Measurements from ENCODE around the gene SMPD2. TPM values are rescaled to one million over a fixed set of nuclear protein-coding genes. Genes with fewer than 3 reads are reported as not detected.

The SMPD2 gene
- total RNA-seq, 2 donors from 2014 or later: 8.0 to 9.7 TPM

GRCh38 chr6:109436041-109436440 is 4.5 kb upstream of the SMPD2 start:
- H3K27me3 Mint-ChIP-seq: no peaks in the 10 kb centered on the region
- H3K36me3 Mint-ChIP-seq (ENCODE audit: low read depth): no peaks in the 10 kb centered on the region
- H3K27ac Mint-ChIP-seq: no peak overlapping the region
- no peaks in the 10 kb centered on the region for H3K9me3 Mint-ChIP-seq
- no peaks in the 10 kb centered on the region for H3K4me1 Mint-ChIP-seq
- H3K4me3 Mint-ChIP-seq: no peak overlapping the region
- no peak for ATAC-seq (replicated peaks)

DNA sequence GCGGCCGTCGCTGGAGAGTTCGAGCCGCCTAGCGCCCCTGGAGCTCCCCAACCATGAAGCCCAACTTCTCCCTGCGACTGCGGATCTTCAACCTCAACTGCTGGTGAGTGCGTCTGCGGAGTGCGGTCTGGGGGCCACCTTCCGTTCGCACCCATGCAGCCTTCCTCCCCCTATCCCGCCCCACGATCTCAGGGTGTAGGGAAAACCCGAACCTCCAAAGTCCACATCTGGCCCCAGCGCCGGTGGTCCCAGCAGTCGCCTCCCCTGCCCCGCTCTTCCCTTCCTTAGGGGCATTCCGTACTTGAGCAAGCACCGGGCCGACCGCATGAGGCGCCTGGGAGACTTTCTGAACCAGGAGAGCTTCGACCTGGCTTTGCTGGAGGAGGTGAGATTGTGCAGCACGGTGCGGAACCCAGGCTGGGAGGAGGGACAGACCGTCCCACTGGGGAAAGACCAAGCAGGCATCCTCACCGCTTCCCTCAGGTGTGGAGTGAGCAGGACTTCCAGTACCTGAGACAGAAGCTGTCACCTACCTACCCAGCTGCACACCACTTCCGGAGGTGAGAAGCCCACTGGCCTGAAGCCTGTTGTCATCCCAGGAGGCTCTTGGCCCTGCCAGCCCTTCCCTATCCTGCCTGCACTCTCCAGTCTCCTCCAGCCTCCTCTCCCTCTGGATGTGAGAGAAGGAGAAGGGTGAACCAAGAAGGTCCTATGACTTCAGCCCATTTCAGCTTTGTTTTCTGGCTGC is 719 bp downstream of the SMPD2 start:
- peaks cover 12% of the 10 kb centered on the region for H3K4me1 Mint-ChIP-seq
- peak overlapping the region; percentile 92 for H3K4me3 Mint-ChIP-seq
- H3K36me3 Mint-ChIP-seq (ENCODE audit: low read depth): peaks cover 36% of the 10 kb centered on the region
- peak overlapping the region; percentile 90 for H3K27ac Mint-ChIP-seq
- H3K27me3 Mint-ChIP-seq: no peaks in the 10 kb centered on the region
- H3K9me3 Mint-ChIP-seq: no peaks in the 10 kb centered on the region
- peak; percentile 33 for ATAC-seq (replicated peaks)

- H3K4me1 Mint-ChIP-seq: peaks cover 15% of the 10 kb centered on the region
- ATAC-seq (replicated peaks): no peak
- H3K4me3 Mint-ChIP-seq: peak overlapping the region; percentile 92
- H3K9me3 Mint-ChIP-seq: no peaks in the 10 kb centered on the region
- peaks cover 42% of the 10 kb centered on the region for H3K36me3 Mint-ChIP-seq (ENCODE audit: low read depth)
- no peaks in the 10 kb centered on the region for H3K27me3 Mint-ChIP-seq
- peak overlapping the region; percentile 48 for H3K27ac Mint-ChIP-seq
Measured at GRCh38 chr6:109442393-109442924, 1.9 kb downstream of the SMPD2 start.

DNA sequence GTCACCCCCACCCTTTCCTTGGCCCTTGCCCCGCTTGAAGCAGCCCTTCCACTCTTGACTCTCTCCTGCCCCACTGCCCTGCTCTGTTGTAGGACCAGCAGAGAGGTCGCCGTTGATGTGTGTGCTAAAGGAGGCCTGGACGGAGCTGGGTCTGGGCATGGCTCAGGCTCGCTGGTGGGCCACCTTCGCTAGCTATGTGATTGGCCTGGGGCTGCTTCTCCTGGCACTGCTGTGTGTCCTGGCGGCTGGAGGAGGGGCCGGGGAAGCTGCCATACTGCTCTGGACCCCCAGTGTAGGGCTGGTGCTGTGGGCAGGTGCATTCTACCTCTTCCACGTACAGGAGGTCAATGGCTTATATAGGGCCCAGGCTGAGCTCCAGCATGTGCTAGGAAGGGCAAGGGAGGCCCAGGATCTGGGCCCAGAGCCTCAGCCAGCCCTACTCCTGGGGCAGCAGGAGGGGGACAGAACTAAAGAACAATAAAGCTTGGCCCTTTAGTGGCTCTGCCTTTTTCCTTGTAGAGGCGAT is 3.0 kb downstream of the SMPD2 start:
- H3K4me3 Mint-ChIP-seq: no peak overlapping the region
- no peak for ATAC-seq (replicated peaks)
- peaks cover 21% of the 10 kb centered on the region for H3K4me1 Mint-ChIP-seq
- no peaks in the 10 kb centered on the region for H3K27me3 Mint-ChIP-seq
- no peak overlapping the region for H3K27ac Mint-ChIP-seq
- H3K9me3 Mint-ChIP-seq: no peaks in the 10 kb centered on the region
- peaks cover 42% of the 10 kb centered on the region for H3K36me3 Mint-ChIP-seq (ENCODE audit: low read depth)

- Mint-ChIP-seq H3K4me1 (peaks cover 30% of the 10 kb centered on the region), H3K4me3 (no peak overlapping the region), H3K27ac (peak overlapping the region; percentile 75), H3K36me3 (ENCODE audit: low read depth) (peaks cover 49% of the 10 kb centered on the region), H3K27me3 (no peaks in the 10 kb centered on the region), H3K9me3 (no peaks in the 10 kb centered on the region)
- ATAC-seq (replicated peaks): no peak
Measured at GRCh38 chr6:109445382-109445781, 4.9 kb downstream of the SMPD2 start.

GRCh38 chr6:109446072-109446471 is 5.5 kb downstream of the SMPD2 start:
- Mint-ChIP-seq H3K36me3 (ENCODE audit: low read depth) (peaks cover 55% of the 10 kb centered on the region), H3K27ac (peak overlapping the region; percentile 32), H3K4me1 (peaks cover 35% of the 10 kb centered on the region), H3K27me3 (no peaks in the 10 kb centered on the region), H3K4me3 (no peak overlapping the region), H3K9me3 (no peaks in the 10 kb centered on the region)
- ATAC-seq (replicated peaks): no peak

DNA sequence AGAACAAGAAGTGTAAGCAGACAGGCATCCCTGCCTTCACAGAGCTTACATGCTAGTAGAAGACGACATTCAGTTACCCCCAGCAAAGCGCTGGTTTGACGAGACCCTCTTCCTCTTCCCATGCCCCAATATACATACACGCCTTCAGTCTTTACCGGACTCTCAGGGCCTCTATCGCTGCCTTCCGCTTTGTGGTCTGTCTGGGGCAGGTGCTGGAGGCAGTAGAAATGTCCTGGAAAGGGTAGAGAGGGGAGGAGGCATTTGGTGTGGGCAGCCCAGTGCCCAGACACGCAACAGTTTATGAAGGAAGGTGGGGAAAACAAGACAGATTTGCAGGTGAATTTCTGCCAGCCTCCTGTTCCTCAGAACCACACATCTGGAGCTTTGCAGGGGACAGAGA is 6.0 kb downstream of the SMPD2 start:
- H3K36me3 Mint-ChIP-seq (ENCODE audit: low read depth): peaks cover 51% of the 10 kb centered on the region
- no peaks in the 10 kb centered on the region for H3K9me3 Mint-ChIP-seq
- peaks cover 33% of the 10 kb centered on the region for H3K4me1 Mint-ChIP-seq
- no peaks in the 10 kb centered on the region for H3K27me3 Mint-ChIP-seq
- peak overlapping the region; percentile 32 for H3K27ac Mint-ChIP-seq
- H3K4me3 Mint-ChIP-seq: no peak overlapping the region
- no peak for ATAC-seq (replicated peaks)

GRCh38 chr6:109447087-109447486 is 6.6 kb downstream of the SMPD2 start:
- H3K27ac Mint-ChIP-seq: peak overlapping the region; percentile 69
- peaks cover 28% of the 10 kb centered on the region for H3K4me1 Mint-ChIP-seq
- no peaks in the 10 kb centered on the region for H3K9me3 Mint-ChIP-seq
- H3K36me3 Mint-ChIP-seq (ENCODE audit: low read depth): peaks cover 51% of the 10 kb centered on the region
- H3K27me3 Mint-ChIP-seq: no peaks in the 10 kb centered on the region
- no peak overlapping the region for H3K4me3 Mint-ChIP-seq
- ATAC-seq (replicated peaks): no peak

DNA sequence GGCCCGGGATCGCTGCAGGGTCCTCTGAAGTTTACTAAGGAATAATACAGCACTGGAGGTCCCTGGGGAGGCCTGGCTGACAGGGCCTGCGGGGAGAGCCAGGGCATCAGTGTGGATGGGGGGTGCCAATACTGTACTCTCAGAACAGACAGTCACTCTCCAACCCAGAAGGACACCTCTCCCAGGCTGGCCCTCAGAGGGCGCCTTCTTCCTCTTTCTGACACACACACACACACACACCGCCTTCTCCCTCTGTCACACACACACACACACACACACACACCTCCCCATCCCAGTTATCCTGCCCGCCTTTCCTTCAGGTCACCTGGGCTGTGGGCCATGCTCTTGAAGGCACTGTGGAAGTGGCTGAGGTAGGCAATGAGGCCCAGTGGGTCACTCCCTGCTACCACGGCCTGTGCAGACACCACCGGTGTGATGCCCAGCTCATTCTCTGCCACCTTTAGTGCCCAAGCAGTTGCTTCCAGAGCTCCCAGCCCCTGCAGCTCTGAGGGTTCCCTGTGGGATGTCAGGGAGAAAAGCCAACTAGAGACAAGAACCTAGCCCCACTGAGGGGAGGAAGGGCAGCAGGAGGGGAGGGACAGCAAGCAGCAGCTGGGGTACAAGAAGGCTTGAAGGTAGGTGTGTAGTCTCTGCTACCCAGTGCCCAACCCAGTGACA is 7.5 kb downstream of the SMPD2 start:
- peaks cover 47% of the 10 kb centered on the region for H3K36me3 Mint-ChIP-seq (ENCODE audit: low read depth)
- H3K4me1 Mint-ChIP-seq: peaks cover 24% of the 10 kb centered on the region
- no peak for ATAC-seq (replicated peaks)
- H3K27ac Mint-ChIP-seq: peak overlapping the region; percentile 69
- no peaks in the 10 kb centered on the region for H3K27me3 Mint-ChIP-seq
- no peak overlapping the region for H3K4me3 Mint-ChIP-seq
- no peaks in the 10 kb centered on the region for H3K9me3 Mint-ChIP-seq

DNA sequence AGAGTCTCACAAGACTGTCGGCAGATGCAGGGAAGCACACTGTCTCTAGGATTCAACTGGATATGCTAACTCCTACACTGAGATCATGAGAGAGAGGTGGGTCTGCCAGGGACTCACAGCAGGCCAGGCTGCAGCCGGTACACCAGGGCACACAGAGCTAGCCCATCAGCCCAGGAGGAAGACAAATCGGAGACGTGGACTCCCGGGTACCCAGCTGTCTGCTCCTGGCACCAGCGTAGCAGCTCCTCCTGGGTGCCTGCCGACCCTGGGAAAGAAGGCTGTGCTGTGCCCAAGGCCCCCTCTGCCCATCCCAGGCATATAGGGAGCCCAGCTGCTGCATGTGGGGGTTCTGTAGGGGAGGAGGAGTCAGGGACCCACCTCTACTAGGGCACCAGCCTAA is 8.1 kb downstream of the SMPD2 start:
- Mint-ChIP-seq H3K9me3 (no peaks in the 10 kb centered on the region), H3K27ac (peak overlapping the region; percentile 69), H3K36me3 (ENCODE audit: low read depth) (peaks cover 41% of the 10 kb centered on the region), H3K4me3 (no peak overlapping the region), H3K4me1 (peaks cover 24% of the 10 kb centered on the region), H3K27me3 (no peaks in the 10 kb centered on the region)
- ATAC-seq (replicated peaks): no peak

DNA sequence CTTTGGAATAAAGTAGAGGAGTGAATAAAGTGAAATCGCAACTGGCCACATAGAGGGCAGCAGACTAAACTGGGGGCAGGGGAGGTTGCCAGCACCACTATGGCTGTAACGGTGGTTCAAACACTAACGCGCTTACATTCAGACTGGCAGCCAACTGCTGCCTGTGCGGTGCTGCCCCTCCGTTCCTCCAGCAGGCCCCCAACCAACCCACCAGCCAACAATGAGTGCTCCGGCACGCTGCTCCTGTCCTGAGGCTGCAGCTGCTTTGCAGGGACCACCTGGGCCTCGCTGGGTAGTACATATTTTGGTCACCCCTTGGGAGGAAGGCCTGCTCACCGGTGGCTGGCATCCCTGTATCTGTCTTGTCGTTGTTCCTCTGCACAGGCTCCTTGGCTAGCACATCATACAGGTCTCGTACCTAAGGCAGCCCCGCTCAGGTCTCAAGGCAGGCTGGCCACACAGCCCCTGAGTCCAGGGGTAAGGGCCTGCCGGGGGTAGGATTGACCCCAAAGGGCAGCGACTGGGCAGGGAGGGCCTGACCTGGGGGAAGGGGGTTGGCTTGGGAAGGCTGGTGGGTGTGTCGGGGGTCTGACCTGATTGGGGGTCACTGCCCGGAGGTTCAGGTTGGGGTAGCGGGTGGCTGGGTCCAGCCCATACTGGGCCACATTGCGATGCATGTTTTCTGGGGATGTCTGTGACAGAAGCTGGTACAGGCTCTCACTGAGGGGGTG is 8.7 kb downstream of the SMPD2 start:
- Mint-ChIP-seq H3K36me3 (ENCODE audit: low read depth) (peaks cover 41% of the 10 kb centered on the region), H3K4me1 (peaks cover 28% of the 10 kb centered on the region), H3K9me3 (no peaks in the 10 kb centered on the region), H3K4me3 (peak overlapping the region; percentile 48), H3K27me3 (no peaks in the 10 kb centered on the region), H3K27ac (peak overlapping the region; percentile 83)
- no peak for ATAC-seq (replicated peaks)

- H3K36me3 Mint-ChIP-seq (ENCODE audit: low read depth): peaks cover 42% of the 10 kb centered on the region
- H3K4me1 Mint-ChIP-seq: peaks cover 28% of the 10 kb centered on the region
Measured at GRCh38 chr6:109449795-109450673, 9.5 kb downstream of the SMPD2 start.

GRCh38 chr6:109450801-109451200 is 10.3 kb downstream of the SMPD2 start:
- no peak for ATAC-seq (replicated peaks)
- H3K4me1 Mint-ChIP-seq: peaks cover 28% of the 10 kb centered on the region
- H3K9me3 Mint-ChIP-seq: no peaks in the 10 kb centered on the region
- H3K27me3 Mint-ChIP-seq: no peaks in the 10 kb centered on the region
- H3K36me3 Mint-ChIP-seq (ENCODE audit: low read depth): peaks cover 39% of the 10 kb centered on the region
- H3K4me3 Mint-ChIP-seq: no peak overlapping the region
- H3K27ac Mint-ChIP-seq: peak overlapping the region; percentile 83

More at GRCh38 chr6:109449795-109450673, 9.5 kb downstream of the SMPD2 start:
- Mint-ChIP-seq H3K4me3 (peak overlapping the region; percentile 48), H3K27ac (peak overlapping the region; percentile 83), H3K27me3 (no peaks in the 10 kb centered on the region), H3K9me3 (no peaks in the 10 kb centered on the region)
- peak; percentile 49 for ATAC-seq (replicated peaks)
